GM10266 (cell line): ENCODE measurements around the gene CHST15.

Experiments
- DNase-seq: peaks from one replicate; pipeline ENCODE4 v3.0.0; 2012; ENCODE audit errors: extremely low spot score
- CTCF ChIP-seq: IDR thresholded peaks from 2 replicates; pipeline ENCODE4 v1.5.1; 2012; ENCODE audit warnings: mild to moderate bottlenecking, low read depth; ENCODE audit not compliant: control insufficient read depth, insufficient read depth; ENCODE audit errors: missing control alignments

CHST15 gene

GRCh38 chr10:124005091-124005490, 88.3 kb downstream of the CHST15 start:
- no peak for DNase-seq
- TF ChIP-seq CTCF, result no peak

- no peak for DNase-seq
- no peak for TF ChIP-seq CTCF
Measured at GRCh38 chr10:124004663-124005004, 88.8 kb downstream of the CHST15 start.

GRCh38 chr10:124003871-124004662, 89.3 kb downstream of the CHST15 start:
- no peak for TF ChIP-seq CTCF
- no peak for DNase-seq

GRCh38 chr10:124003481-124003870, 89.9 kb downstream of the CHST15 start:
- TF ChIP-seq CTCF, result no peak
- DNase-seq, result no peak

- no peak for DNase-seq
- no peak for TF ChIP-seq CTCF
Measured at GRCh38 chr10:124003070-124003419, 90.4 kb downstream of the CHST15 start.

GRCh38 chr10:124002391-124003069, 90.9 kb downstream of the CHST15 start:
- TF ChIP-seq CTCF, result no peak
- no peak for DNase-seq
